Islet of Langerhans (tissue), 1 donor: ENCODE results near the gene EFCAB13.
"Not testable (repeated sequence)": the region's sequence is repeated elsewhere in the genome, so short reads cannot be mapped to it uniquely, and the experiment has no call there.

Experiments used
- FAIRE-seq: peaks from one replicate; lab custom pipeline; 2011; peaks lifted over from hg19 to GRCh38; lab: Jason Lieb, UNC

EFCAB13 gene

DNA sequence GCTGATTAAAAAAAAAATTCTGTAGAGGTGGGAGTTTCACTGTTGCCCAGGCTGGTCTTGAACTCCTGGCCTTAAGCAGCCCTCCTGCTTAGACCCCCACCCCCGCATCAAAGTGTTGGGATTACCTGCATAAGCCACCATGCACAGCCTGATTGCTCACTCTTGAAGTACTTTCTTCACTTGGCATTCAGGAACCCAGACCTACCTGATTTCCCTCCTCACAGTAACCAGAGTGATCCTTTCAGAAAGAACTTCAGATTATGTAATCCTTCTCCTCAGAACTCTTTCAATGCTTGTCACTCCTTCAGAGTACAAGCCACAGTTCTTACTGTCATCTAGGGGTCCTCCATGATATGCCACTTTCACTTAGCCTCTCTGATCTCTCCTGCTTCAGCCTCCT, 1.4 kb downstream of the EFCAB13 start:
- FAIRE-seq = no peak

DNA sequence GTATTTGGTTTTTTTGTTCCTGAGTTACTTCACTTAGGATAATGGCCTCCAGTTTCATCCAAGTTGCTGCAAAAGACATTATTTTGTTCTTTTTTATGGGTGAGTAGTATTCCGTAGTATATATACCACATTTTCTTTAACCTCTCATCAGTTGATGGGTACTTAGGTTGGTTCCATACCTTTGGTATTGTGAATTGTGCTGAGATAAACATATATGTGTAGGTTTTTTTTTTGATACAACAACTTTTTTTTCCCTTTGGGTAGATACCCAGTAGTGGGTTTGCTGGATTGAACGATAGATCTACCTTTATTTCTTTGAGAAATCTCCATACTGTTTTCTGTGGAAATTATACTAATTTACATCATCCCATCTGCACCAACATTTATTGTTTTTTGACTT, 6.8 kb downstream of the EFCAB13 start:
- FAIRE-seq = no peak

DNA sequence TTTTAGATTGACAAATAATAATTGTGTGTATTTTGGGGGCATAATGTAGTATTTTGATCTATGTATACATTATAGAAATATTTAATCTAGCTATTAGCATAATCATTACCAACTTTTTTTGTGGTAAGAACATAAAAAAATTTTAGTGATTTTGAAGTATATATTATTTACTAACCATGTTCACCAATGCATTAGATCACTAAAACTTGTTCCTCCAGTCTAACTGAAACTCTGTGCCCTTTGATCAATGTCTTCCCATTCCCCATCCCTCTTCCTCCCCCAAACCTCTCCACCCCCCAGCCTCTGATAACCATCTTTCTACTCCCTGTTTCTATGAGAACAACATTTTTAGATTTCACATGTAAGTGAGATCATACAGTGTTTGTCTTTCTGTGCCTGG, 8.5 kb downstream of the EFCAB13 start:
- FAIRE-seq = no peak

DNA sequence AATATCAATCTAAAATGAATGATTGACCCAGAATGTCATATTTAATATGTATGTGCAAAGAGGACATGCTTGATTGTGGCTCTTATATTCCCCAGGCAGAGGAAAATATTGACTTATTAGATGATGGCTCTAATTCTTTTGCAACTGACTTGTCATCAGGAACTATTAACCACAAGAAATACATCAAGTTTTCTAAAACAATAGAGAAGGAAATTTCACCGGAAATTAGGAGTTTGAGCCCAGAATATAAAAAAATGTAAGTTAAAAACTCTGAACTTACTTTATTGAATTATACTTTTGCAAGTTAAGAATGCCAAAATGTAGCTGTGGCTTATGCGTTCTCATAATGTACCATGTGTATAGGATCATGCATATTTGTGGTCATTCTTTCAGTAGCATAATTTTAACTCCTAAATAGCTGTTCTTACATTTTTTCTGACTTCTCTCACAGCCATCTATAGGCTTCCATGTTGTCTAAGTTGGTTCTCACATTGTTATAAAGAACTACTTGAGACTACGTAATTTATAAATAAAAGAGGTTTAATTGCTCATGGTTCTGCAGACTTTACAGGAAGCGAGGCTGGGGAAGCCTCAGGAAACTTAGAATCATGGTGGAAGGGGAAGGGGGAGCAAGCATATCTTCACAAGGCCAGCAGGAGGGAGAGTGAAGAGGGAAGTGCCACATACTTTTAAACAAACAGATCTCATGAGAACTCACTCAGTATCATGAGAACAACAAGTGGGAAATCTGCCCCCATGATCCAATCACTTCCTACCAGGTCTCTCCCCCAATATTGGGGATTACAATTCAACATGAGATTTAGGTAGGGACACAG, 11.6 kb downstream of the EFCAB13 start:
- no peak for FAIRE-seq

DNA sequence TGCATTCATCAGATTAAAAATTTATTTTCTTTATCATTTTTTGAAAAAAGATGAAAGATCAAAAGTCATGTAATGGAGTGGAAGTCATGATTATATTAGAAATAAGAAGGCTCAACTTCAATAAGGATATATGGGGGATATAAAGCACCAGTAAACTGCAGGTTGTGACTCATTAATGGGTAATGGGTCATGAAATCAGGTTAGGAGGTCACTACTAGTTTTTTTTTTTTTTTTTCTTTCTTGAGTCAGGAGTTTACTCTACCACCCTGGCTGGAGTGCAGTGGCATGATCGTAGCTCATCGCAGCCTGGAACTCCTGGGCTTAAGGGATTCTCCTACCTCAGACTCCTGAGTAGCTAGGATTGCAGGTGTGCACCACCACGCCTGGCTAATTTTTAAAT, 14.3 kb downstream of the EFCAB13 start:
- no peak for FAIRE-seq

DNA sequence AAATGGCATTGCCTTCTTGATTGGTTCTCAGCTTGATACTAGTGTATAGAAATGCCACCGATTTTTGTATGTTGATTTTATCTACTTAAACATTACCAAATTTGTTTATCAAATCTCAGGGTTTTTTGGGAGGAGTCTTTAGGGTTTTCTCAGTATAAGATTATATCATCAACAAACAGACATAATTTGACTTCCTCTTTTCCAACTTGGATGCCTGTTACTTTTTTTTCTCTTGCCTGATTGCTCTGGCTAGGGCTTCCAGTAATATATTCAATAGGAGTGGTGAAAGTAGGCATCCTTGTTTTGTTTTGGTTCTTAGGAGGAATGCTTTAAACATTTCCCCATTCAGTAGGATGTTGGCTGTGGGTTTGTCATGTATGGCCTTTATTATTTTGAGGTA, 29.1 kb downstream of the EFCAB13 start:
- no peak for FAIRE-seq

DNA sequence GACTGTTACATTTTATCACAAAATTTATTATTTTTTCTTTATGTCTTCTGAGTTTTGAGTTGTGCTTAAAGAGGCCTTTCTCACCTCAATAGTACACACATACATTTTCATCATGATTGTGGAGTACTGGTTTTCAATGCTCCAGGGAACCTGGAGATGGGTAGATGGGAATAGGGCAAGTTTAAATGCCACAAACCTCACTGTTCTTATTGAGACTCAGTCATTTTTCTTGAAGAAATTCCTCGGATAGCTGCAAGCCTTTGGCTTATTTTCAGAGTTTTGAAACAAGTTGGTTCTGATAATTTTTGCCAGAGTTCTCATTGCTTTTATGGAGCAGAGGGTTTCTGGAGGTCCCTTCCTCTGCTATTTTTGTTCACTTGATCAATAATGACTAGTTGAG, 34.9 kb downstream of the EFCAB13 start:
- FAIRE-seq = no peak

DNA sequence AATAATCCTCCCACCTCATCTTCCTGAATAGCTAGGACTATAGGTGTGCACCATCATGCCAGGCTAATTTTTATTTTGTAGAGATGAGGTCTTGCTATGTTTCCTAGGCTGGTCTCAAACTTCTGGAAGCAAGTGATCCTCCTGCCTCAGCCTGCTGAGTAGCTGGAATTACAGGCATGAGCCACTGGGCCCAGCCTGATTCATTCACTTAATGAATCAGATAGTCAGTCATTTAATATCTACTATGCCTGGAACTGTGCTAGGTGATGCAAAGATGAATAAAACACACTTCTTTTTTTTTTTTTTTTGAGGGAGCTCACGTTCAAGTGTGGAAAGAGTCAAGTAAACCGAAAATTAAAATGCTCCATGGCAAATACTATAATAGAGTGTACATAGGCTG, 39.4 kb downstream of the EFCAB13 start:
- FAIRE-seq = no peak

DNA sequence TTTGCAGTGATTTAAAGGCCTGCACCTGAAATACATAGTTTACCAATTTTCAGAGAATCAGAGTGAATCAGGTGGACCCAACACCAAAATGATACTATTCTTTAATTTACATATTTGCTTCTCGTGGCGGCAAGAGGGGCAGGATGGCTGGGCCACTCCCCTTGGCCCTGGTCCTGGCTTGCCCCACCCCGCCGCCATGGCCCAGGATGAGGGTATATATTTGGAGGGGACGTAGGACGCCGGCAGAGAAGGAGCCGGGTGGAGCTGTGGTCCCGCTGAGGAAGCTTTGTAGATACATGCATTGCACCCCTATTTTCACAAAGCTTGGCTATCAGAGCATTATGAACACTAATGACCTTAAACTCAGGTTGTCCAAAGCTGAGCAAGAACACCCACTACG, 43.5 kb downstream of the EFCAB13 start:
- no peak for FAIRE-seq

DNA sequence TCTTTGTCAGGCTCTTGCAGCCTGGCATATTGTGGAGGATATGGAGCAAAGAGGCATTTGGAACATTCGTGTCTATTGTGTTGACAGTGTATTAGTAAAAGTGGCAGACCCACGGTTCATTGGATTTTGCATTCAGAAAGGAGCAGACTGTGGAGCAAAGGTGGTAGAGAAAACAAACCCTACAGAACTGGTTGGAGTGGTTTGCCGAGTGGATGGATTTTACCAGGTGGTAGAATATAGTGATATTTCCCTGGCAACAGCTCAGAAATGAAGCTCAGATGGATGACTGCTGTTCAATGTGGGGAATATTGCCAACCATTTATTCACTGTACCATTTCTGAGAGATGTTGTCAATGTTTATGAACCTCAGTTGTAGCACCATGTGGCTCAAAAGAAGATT, 44.5 kb downstream of the EFCAB13 start:
- FAIRE-seq = no peak

DNA sequence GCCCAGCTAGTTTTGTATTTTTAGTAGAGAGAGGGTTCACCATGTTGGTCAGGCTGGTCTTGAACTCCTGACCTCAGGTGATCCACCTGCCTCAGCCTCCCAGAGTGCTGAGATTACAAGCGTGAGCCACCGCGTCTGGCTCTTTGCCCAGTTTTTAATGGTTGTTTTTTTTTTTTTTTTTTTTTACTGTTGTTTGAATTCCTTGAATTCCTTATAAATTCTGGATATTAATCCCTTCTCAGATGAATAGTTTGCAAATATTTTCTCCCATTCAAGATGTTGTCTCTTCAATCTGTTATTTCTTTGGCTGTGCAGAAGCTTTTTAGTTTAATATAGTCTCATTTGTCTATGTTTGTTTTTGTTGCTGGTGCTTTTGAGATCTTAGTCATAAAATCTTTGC, 47.1 kb downstream of the EFCAB13 start:
- not testable (repeated sequence) for FAIRE-seq

DNA sequence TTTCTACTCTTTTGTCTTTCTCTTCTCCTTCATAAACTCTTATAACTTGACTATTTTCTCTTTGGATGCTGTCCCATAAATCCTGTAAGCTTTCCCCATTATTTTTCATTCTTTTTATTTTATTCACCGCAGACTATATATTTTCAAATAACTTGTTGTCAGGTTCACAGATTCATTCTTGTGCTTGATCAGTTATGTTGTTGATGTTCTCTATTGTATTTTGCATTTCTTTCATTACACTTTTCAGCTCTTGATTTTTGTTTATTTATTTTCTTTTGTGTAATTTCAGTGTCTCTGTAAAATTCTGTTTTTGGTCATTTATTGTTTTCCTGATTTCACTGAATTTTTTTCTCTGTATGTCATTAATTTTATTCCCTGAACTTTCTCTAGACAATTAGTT, 49.2 kb downstream of the EFCAB13 start:
- no peak for FAIRE-seq

DNA sequence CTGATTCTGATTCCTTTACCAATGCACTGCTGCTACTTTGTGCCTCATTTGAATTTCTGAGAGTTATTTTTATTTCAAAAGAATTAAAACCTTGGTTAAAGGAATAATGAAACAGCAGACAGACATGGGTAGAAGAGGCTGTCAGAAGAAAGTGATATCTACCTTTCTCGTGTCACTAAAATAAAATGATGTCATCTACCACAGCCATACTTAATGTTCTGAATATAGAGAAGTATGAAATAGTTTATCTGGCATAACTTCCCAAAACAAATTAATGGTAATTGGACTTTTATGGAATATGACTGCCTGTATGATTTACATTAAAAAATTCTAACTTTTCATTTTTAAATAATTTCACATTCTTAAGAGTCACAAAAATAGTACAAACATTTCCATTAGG, 52.5 kb downstream of the EFCAB13 start:
- no peak for FAIRE-seq

DNA sequence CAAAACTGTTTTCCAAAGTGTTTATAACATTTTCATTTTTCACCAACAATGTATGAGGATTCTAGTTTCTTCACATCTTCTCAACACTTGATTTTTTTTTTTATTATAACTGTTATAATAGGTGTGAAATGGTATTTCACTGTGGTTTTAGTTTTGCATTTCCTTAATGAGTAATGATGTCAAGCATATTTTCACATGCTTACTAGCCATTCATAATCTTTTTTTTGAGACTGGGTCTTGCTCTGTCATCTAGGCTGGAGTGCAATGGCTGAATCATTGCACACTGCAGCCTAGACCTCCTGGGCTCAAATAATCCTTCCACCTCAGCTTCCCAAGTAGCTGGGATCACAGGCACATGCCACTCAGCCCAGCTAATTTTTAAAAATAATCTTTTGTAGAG, 65.1 kb downstream of the EFCAB13 start:
- FAIRE-seq = no peak

DNA sequence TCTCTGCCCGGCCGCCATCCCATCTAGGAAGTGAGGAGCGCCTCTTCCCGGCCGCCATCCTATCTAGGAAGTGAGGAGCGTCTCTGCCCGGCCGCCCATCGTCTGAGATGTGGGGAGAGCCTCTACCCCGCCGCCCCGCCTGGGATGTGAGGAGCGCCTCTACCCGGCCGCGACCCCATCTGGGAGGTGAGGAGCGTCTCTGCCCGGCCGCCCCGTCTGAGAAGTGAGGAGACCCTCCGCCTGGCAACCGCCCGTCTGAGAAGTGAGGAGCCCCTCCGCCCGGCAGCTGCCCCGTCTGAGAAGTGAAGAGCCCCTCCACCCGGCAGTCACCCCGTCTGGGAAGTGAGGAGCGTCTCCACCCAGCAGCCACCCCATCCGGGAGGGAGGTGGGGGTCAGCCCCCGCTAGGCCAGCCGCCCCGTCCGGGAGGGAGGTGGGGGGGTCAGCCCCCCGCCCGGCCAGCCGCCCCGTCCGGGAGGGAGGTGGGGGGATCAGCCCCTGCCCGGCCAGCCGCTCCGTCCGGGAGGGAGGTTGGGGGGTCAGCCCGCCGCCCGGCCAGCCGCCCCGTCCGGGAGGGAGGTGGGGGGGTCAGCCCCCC, 73.9 kb downstream of the EFCAB13 start:
- FAIRE-seq = not testable (repeated sequence)

DNA sequence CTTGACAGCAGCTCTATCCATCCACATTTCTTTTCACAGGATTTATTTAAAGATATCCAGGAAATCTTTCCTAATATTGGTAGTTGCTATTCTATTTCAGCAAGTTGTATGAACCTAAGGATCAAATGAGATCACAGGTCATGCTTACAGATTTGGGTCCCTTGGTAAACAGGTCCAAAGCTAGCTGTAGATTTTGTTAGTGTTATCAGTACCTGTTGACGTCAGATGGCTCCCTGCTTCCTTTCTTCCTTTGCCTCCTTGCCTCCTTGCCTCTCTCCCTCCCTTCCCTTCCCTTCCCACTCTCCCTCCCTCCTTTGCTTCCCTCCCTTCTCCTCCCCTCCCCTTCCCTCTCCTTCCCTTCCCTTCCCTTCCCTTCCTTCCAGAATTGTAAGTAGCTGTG, 76.6 kb downstream of the EFCAB13 start:
- FAIRE-seq = no peak

DNA sequence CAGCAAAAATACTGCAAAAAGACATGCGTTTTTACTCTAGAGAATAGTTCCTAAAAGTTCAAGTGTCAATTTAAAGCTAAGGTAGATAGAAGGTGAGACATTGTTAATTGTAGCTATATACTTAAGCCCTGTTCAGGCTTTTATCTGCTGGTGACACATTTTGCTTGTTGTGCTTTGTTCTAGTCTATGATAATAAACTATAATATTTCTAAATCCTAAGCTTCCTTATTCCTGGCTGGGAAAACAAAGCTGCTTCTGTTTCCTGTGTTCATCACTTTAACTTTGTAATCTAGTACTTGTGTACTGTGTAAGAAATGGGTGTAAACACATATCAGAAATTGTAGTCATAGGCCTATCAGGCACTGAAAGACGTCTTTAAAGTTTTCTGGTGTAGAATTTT, 77.3 kb downstream of the EFCAB13 start:
- no peak for FAIRE-seq

DNA sequence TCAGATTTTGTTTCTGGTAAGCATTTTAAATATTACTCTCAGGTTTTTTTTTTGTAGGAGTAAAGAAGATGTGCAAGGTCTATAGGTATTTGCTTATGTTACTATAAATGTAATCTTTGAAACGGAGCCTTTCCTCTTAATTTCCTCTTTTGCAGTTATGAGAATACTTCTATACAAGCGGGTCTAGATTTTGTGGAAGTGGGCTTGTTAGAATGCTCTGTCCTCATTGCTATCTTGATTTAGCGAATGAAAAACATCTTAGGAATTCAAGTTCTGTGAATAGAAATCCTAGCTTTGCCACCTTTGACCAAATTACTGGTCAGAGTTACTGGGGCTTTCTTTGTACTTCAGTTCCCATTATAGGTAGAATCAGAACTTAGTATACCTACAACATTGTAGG, 80.3 kb downstream of the EFCAB13 start:
- no peak for FAIRE-seq

DNA sequence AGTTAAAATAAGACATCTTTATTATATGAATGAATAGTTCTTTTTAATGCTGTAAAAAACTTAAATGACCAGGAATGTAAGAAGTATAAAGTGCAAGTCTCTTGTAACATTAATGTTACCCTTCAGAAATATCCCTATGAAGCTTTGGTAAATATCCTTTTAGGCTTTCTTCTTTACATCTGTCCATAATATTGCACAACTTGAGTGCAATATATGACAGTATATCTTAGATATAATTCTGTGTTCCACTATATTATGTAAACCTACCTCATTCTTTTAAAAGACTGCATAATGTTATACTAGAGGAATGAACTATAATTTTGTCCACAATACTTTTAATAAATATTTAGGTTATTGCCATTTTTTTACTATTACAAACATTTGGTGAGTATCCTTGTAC, 81.1 kb downstream of the EFCAB13 start:
- no peak for FAIRE-seq

DNA sequence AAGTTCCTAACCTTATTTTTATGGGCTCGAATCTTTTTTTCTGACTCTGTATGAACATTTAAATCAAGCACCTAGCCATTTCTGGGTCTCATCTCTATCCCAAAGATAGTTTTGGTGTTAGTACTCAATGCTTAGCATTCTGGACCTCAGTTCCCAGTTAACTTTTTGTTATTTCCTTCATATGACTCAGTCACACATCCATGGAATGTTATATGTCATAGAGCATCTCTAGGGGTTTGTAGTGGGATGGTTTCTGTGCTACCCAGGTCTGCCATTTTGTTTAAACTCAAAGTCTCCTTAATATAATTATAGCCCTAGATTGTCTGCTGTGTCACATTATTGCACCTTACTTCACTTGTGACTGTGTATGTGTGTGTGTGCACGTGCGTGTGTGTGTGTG, 90.1 kb downstream of the EFCAB13 start:
- FAIRE-seq = no peak

DNA sequence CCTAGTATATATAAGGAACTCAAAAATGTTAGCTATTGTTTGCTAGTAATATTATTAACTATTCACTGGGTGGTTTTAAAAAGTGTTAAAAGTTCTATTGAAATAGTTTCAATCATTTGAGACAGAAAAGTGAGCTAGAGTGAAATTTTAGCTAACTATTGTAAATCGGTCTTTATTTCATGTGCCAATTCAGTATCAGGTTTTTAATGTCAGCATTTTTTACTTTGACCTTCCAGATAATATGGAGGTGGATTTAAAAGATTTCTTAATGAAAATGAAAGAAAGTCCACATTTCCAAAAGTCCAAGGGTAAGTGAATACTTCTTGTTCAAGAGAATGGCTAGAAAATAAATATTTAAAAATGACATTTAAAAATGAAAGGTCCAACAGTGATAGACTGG, 90.9 kb downstream of the EFCAB13 start:
- no peak for FAIRE-seq

DNA sequence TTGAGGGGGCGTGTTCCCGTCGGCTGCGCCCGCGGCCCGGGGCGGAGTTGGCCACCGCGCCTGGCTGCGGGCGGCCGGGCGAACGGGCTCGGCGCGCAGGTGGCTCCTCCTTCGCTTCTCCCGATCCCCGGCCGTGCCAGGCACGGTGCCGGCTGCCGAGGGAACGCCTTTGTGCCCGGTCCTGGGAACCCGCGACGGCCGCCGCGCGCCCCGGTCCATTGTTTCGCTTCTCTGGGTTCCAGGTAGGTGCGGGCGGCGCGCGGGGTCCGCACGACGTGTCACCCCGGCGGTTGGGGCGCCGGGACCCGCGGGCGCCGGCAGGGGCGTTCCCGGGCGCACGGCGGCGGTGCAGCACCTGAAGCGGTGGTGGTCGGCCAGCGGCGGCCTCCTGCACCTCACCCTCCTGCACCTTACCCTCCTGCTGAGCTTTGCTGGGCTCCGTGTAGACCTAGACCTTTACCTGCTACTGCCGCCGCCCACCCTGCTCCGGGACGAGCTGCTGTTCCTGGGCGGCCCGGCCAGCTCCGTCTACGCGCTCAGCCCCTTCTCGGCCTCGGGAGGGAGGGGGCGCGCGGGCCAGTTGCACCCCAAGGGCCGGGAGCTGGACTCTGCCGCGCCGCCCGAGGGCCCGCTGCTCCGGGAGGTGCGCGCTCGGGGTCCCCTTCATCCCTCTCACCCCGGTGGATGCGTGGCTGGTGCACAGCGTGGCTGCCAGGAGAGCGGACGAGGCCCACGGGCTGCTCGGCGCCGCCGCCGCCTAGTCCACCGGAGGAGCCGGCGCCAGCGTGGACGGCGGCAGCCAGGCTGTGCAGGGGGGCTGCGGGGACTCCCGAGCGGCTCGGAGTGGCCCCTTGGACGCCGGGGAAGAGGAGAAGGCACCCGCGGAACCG, 99.9 kb downstream of the EFCAB13 start:
- FAIRE-seq = no peak

DNA sequence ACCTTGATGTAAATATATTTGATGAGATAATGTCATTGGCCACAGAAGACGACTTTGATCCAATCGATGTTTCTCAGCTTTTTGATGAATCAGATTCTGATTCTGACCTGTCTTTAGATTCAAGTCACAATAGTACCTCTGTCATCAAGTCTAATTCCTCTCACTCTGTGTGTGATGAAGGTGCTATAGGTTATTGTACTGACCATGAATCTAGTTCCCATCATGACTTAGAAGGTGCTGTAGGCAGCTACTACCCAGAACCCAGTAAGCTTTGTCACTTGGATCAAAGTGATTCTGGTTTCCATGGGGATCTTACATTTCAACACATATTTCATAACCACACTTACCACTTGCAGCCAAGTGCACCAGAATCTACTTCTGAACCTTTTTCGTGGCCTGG, 101.5 kb downstream of the EFCAB13 start:
- FAIRE-seq = not testable (repeated sequence)
